Smooth muscle cell (in vitro differentiated cells): ENCODE data around the gene DAPK2. TPM values are rescaled to one million over a fixed set of nuclear protein-coding genes. Genes with fewer than 3 reads are reported as not detected.

Experiments
- DNase-seq: peaks from one replicate; lab custom pipeline; 2025; ENCODE audit not compliant: unreplicated experiment; lab: John Stamatoyannopoulos, UW
- H2AFZ ChIP-seq: fragments of 200-600 bp; sonication (generic); 2 replicates; pipeline ENCODE4 v1.6.0; 2016; ENCODE audit warnings: antibody characterized with exemption, low read depth, mild to moderate bottlenecking
- H3F3A ChIP-seq: fragments of 200-600 bp; sonication (generic); 2 replicates; pipeline ENCODE4 v1.6.0; 2017; ENCODE audit warnings: antibody characterized with exemption, low read depth
- H3K27ac ChIP-seq: fragments of 200-600 bp; sonication (generic); 2 replicates; pipeline ENCODE4 v1.5.1; 2016; ENCODE audit warnings: low read depth, mild to moderate bottlenecking
- H3K27me3 ChIP-seq: fragments of 200-600 bp; sonication (generic); 2 replicates; pipeline ENCODE4 v1.6.1; 2016; ENCODE audit warnings: low read depth, mild to moderate bottlenecking
- H3K36me3 ChIP-seq: fragments of 200-600 bp; sonication (generic); 2 replicates; pipeline ENCODE4 v1.5.1; 2016; ENCODE audit warnings: low read depth
- H3K4me1 ChIP-seq: fragments of 200-600 bp; sonication (generic); 2 replicates; pipeline ENCODE4 v1.5.1; 2016; ENCODE audit warnings: low read depth
- H3K4me2 ChIP-seq: fragments of 200-600 bp; sonication (generic); 2 replicates; pipeline ENCODE4 v1.6.0; 2016; ENCODE audit warnings: mild to moderate bottlenecking
- H3K4me3 ChIP-seq: fragments of 200-600 bp; sonication (generic); 2 replicates; pipeline ENCODE4 v1.5.1; 2016; ENCODE audit warnings: mild to moderate bottlenecking
- H3K79me2 ChIP-seq: fragments of 200-600 bp; sonication (generic); 2 replicates; pipeline ENCODE4 v1.6.0; 2016; ENCODE audit warnings: low read depth, mild to moderate bottlenecking
- H3K9ac ChIP-seq: fragments of 200-600 bp; sonication (generic); 2 replicates; pipeline ENCODE4 v1.6.0; 2016; ENCODE audit warnings: low read depth
- H3K9me3 ChIP-seq: fragments of 200-600 bp; sonication (generic); replicated peaks from 2 replicates; pipeline ENCODE4 v1.5.1; 2016; ENCODE audit warnings: low read depth
- H4K20me1 ChIP-seq: fragments of 200-600 bp; sonication (generic); 2 replicates; pipeline ENCODE4 v1.6.0; 2016; ENCODE audit warnings: low read depth
- CTCF ChIP-seq: fragments of 200-600 bp; sonication (generic); IDR thresholded peaks from 2 replicates; pipeline ENCODE4 v1.5.1; 2017; ENCODE audit warnings: borderline replicate concordance, mild to moderate bottlenecking, antibody characterized with exemption; ENCODE audit not compliant: insufficient read depth, poor library complexity, severe bottlenecking
- WGBS: methylation state at CpG from one replicate; pipeline ENCODE4 v1.1.7; 2016; ENCODE audit warnings: low lambda C conversion rate; 5-methylcytosine and 5-hydroxymethylcytosine counted together
- polyA plus RNA-seq: library from polyadenylated mRNA; unstranded; fragments of >200 nt; fragmentation: Nextera tagmentation; extraction: Ambion mirVana; gene quantifications from 2 replicates; pipeline ENCODE4 v1.2.1, GENCODE V29; 2016
- total RNA-seq: library from RNA; depleted of rRNA; stranded (reverse); fragments of >200 nt; gene quantifications from 2 replicates; pipeline ENCODE4 v1.2.3, GENCODE V29; 2014

Gene DAPK2
- total and polyA plus RNA-seq, 2 experiments from 2014 or later, result not detected

GRCh38 chr15:64016257-64016656 is 30.0 kb downstream of the DAPK2 start:
- no peak for DNase-seq
- no peak overlapping the region for H3K4me2 ChIP-seq
- no peak for TF ChIP-seq CTCF
- H4K20me1 ChIP-seq, result no peaks in the 10 kb centered on the region
- H3K36me3 ChIP-seq, result no peaks in the 10 kb centered on the region
- no peaks in the 10 kb centered on the region for H3K9me3 ChIP-seq
- no peaks in the 10 kb centered on the region for H3K79me2 ChIP-seq
- no peak overlapping the region for H3K27ac ChIP-seq
- peaks cover 6% of the 10 kb centered on the region for H3K4me1 ChIP-seq
- no peak overlapping the region for H3K4me3 ChIP-seq
- H3K27me3 ChIP-seq, result no peaks in the 10 kb centered on the region
- H3F3A ChIP-seq, result no peaks in the 10 kb centered on the region
- H2AFZ ChIP-seq, result no peak overlapping the region
- no peak overlapping the region for H3K9ac ChIP-seq
- 98% methylated on average over 2 of the region's 2 CpGs for WGBS

DNA sequence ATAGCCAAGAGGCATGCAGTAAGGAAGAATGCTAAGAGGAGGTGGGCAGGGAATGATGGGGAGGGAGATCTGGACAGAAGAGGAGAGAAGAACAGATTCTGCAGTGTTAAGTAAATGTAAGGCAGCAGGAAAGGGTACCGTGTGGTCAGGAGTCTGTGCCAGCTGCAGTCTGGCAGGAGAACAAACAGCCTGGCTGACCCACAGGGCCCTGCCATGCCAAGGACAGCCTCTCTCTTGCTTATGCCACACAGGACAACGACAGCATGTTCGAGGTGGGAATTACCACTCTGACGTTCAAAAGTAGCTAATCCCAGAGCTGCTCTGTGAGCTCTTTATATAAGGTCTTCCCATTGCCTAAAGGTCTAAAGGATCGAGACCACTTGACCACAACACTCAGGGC is 31.3 kb downstream of the DAPK2 start:
- no peaks in the 10 kb centered on the region for H3K27me3 ChIP-seq
- H3K36me3 ChIP-seq, result no peaks in the 10 kb centered on the region
- DNase-seq, result no peak
- no peak overlapping the region for H3K27ac ChIP-seq
- no peaks in the 10 kb centered on the region for H3K9me3 ChIP-seq
- no peaks in the 10 kb centered on the region for H3F3A ChIP-seq
- H3K4me1 ChIP-seq, result peaks cover 9% of the 10 kb centered on the region
- no peaks in the 10 kb centered on the region for H4K20me1 ChIP-seq
- H3K9ac ChIP-seq, result no peak overlapping the region
- no peaks in the 10 kb centered on the region for H3K79me2 ChIP-seq
- no peak overlapping the region for H2AFZ ChIP-seq
- no peak for TF ChIP-seq CTCF
- no peak overlapping the region for H3K4me3 ChIP-seq
- no peak overlapping the region for H3K4me2 ChIP-seq
- WGBS, result 93% methylated on average over 5 of the region's 5 CpGs

- WGBS, result 27% methylated on average over 3 of the region's 3 CpGs
- no peaks in the 10 kb centered on the region for H3K79me2 ChIP-seq
- H3K9me3 ChIP-seq, result no peaks in the 10 kb centered on the region
- H3K4me1 ChIP-seq, result peaks cover 11% of the 10 kb centered on the region
- no peak for TF ChIP-seq CTCF
- H3K27ac ChIP-seq, result no peak overlapping the region
- H3K9ac ChIP-seq, result no peak overlapping the region
- H3F3A ChIP-seq, result no peaks in the 10 kb centered on the region
- no peak overlapping the region for H2AFZ ChIP-seq
- no peak overlapping the region for H3K4me3 ChIP-seq
- no peak for DNase-seq
- H3K4me2 ChIP-seq, result peak overlapping the region; percentile 60
- no peaks in the 10 kb centered on the region for H3K27me3 ChIP-seq
- H4K20me1 ChIP-seq, result no peaks in the 10 kb centered on the region
- H3K36me3 ChIP-seq, result no peaks in the 10 kb centered on the region
These were observed 32.9 kb downstream of the DAPK2 start for GRCh38 chr15:64013179-64014062.

DNA sequence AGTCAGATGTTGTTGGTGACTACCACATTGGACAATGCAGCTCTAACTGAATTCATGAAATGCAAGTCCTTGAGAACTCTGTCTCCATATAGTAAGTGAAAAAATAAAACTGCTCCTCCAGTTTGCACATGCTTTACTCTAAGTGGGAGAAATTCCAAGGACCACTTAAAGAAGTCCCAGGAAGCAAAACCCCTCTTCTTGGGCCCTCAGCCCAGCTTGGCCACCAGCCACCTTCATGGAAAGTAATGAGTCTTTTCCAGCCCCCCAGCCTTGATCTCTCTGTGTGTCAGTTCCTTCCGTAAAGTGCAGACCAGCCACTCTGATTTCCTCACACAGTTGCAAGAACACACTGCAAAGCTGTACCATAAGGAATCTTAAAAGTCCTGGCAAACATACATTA is 34.5 kb downstream of the DAPK2 start:
- Histone ChIP-seq H3F3A (no peaks in the 10 kb centered on the region), H3K4me2 (no peak overlapping the region), H3K27me3 (no peaks in the 10 kb centered on the region), H3K9me3 (no peaks in the 10 kb centered on the region), H3K36me3 (no peaks in the 10 kb centered on the region), H3K27ac (no peak overlapping the region), H3K4me1 (peaks cover 11% of the 10 kb centered on the region), H3K4me3 (no peak overlapping the region), H3K79me2 (no peaks in the 10 kb centered on the region), H4K20me1 (no peaks in the 10 kb centered on the region), H2AFZ (no peak overlapping the region), H3K9ac (no peak overlapping the region)
- TF ChIP-seq CTCF, result no peak
- no peak for DNase-seq
- WGBS, result 30% methylated on average over 1 of the region's 1 CpG
